Measurements from ENCODE around the gene TARS2.

The TARS2 gene

DNA sequence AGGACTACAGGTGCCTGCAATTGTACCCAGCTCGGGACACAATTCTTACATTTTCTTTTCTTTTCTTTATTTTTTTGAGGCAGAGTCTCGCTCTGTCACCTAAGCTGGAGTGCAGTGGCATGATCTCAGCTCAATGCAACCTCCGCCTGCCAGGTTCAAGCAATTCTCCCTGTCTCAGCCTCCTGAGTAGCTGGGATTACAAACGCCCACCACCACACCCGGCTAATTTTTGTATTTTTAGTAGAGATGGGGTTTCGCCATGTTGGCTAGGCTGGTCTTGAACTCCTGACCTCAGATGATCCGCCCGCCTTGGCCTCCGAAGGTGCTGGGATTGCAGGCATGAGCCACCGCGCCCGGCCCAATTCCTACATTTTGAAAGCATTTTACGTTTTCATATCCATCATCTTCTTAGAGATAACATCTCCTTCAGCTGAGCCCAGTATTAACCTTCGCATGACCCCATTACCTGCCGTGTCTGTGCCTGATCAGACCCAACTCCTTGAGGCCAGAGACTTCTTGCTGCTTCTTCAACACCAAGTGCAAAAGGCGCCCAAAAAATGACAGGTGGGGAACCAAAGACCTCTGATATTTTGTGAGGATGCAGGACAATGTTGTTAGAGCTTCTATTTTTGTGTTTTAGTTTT, 59.2 kb downstream of the TARS2 start:
- TF ChIP-seq, protein P1, sequence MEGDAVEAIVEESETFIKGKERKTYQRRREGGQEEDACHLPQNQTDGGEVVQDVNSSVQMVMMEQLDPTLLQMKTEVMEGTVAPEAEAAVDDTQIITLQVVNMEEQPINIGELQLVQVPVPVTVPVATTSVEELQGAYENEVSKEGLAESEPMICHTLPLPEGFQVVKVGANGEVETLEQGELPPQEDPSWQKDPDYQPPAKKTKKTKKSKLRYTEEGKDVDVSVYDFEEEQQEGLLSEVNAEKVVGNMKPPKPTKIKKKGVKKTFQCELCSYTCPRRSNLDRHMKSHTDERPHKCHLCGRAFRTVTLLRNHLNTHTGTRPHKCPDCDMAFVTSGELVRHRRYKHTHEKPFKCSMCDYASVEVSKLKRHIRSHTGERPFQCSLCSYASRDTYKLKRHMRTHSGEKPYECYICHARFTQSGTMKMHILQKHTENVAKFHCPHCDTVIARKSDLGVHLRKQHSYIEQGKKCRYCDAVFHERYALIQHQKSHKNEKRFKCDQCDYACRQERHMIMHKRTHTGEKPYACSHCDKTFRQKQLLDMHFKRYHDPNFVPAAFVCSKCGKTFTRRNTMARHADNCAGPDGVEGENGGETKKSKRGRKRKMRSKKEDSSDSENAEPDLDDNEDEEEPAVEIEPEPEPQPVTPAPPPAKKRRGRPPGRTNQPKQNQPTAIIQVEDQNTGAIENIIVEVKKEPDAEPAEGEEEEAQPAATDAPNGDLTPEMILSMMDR (IDR thresholded peaks at IDR 0.05; ENCODE audit: insufficient read depth, low read depth, low read length, missing control alignments), result no peak
- H3K4me3 ChIP-seq (ENCODE audit: low read length), result no peak overlapping the region

DNA sequence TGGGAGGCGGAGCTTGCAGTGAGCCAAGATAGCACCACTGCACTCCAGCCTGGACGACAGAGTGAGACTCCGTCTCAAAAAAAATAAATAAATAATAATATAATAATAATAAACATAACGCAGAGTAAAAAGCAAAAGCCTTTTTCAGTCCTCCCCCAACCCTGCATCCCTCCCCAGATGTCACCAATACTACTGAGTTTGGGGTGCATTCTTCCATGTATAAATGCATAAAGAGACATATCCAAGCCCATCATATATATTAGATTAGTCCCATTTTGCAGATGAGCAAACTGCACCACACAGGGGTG, 61.1 kb downstream of the TARS2 start:
- TF ChIP-seq, protein P1 (IDR thresholded peaks at IDR 0.05; ENCODE audit: insufficient read depth, low read depth, low read length, missing control alignments), result no peak
- no peak for DNase-seq (ENCODE audit: low read depth)
- H3K4me3 ChIP-seq (ENCODE audit: low read length), result peak overlapping the region; percentile 52

More for the DNA sequence above, 59.2 kb downstream of the TARS2 start:
- no peak for DNase-seq (ENCODE audit: low read depth)

DNA sequence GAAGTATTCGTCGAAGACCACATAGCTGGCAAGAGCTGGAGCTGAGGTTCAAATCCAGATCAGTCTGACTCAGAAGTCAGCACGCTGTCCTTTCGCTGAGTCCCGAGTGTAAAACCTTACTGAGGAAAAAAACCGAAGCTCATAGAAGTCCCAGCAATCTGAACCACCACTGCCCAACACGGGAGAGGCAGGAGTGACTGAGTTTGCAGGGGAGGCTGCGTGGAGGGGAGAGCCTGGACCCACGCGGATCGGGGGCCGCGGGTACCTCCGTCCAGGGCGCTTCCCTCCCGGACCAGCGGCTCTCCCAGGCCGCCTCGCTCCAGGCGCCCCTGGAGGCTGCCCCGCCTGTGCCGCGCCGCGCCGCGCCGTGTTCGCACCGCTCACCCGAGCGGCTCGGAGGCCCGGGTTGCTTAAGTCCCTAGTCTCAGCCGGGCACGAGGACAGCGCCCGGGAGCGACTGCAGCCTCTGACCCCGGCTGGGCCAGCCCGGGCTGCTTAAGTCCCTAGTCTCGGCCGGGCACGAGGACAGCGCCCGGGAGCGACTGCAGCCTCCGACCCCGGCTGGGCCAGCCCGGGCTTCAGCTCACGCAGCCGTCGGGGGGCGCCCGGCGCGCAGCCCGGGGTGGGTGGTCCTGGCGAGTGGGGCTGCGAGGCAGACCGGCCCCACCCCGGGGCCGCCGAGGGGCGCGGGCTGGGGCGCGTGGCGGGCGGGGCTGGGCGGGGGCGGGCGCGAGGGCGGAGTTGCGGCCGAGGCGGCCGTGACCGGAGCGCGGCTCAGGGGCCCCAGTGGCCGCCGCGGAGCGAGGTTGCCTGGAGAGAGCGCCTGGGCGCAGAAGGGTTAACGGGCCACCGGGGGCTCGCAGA, 61.6 kb downstream of the TARS2 start, which contains the start of gene ADAMTSL4:
Gene ADAMTSL4 (plus strand): TSS at position 777 of the 864 bp plus-strand sequence. CDS start 2,881 bp downstream, outside the sequence.
- TF ChIP-seq, protein P1 (IDR thresholded peaks at IDR 0.05; ENCODE audit: insufficient read depth, low read depth, low read length, missing control alignments), result no peak
- DNase-seq (ENCODE audit: low read depth), result peak; percentile 62
- H3K4me3 ChIP-seq (ENCODE audit: low read length), result peak within 1 kb of the TSS; percentile 52

DNA sequence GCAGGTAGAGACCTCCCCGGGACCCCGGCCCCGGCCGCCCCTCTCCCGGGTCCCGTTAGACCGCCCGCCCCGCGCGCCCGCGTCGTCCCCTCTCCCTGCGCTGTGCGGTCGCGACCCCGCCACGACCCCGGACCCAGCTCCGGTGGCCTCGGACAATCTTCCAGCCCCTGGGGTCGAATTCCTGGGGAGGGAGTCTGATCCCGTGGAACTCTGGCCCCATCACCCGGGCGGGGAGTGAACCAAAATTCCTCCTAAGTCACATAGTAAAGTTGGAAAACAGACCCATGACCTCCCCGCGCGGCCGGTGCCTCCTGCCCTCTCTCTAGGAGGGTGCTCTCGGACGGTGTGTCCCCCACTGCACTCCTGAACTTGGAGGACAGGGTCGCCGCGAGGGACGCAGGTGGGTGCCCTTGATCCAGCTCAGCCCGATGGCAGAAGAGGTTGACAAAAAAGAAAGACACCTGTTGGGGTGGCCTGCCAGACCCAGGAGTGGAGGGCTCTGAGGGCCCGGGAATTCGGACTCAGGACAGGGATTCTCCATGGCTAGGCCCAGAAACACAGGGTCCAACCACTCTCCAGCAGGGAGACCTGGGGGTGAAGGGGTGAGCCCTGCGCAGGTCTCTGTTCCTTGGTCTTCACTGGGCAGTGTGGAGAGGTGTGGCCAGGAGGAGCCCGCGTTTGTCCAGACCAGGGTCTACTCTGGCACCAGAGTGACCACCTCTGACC, 62.4 kb downstream of the TARS2 start:
- H3K4me3 ChIP-seq (ENCODE audit: low read length), result peak overlapping the region; percentile 52
- TF ChIP-seq, protein P1 (IDR thresholded peaks at IDR 0.05; ENCODE audit: insufficient read depth, low read depth, low read length, missing control alignments), result peak; percentile 32
- no peak for DNase-seq (ENCODE audit: low read depth)

DNA sequence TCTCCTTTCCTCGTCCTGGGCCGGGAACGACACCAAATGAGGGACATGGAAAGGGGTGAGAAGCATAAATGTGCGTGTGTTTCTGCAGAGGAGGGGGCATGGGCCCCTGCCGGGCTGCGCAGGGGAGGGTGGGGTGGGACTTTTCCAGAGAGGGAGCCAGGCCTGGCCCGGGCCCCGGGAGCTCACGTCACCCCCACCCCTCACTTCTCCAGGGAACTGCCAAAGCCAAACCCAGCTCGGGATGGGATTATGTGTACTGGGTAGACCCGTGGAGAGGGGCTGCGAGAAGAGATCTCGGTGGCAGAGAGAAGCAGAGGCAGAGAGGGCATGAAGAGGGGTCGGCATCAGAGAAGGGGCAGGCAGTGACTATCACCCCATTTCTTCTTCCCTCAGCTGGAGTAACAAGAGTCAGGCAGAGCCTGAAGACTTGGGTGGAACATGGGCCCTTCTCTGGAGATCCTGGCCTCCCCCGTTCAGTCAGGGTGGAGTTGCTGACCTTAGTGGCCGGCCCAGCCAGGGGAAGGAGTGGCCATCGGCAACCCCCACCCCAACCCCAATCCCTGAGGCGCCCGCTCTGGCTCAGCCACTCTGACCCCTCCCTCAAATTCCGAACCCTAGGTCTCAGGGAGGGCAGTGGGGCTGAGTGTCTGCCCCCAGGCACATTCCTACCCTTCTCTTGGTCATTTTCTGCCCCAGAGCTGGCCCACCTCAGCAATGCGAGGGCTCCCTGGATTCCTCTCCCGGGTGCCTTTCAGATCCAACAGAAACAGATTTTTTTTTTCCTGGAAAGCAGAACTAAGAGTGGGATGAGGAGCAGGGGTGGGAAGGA, 63.2 kb downstream of the TARS2 start:
- no peak for DNase-seq (ENCODE audit: low read depth)
- TF ChIP-seq, protein P1 (IDR thresholded peaks at IDR 0.05; ENCODE audit: insufficient read depth, low read depth, low read length, missing control alignments), result no peak
- H3K4me3 ChIP-seq (ENCODE audit: low read length), result peak overlapping the region; percentile 52

DNA sequence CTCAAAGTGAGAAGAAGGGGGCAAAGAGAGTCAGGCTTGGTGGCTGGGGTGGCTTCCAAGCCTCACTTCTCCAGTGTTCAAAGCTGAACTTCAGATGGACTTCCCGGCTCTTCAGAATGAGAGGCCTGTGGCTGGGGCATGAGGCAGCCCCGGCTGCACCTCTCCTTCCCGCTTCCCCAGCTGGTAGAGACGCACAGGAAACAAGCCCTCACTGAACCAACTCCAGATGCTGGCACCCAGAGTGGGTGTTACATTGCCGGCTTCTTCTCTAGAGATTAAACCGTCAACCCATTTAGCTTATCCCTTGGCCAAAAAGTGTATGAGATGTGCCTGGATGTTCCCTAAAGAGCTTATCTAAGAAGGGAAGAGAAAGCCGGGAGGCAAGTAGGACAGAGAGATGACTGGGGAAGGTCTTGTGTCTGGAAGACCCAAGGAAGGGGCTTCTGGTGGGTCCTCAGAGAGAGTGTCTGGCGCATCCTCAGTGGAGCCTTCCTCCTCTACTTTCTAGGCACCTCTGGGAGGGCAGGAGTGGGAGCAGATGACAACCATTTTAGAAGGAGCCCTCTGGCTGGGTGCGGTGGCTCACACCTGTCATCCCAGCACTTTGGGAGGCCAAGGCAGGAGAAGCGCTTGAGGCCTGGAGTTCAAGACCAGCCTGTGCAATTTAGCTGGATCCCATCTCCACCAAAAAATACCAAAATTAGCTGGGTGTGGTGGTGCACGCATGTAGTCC, 64.0 kb downstream of the TARS2 start:
- H3K4me3 ChIP-seq (ENCODE audit: low read length), result no peak overlapping the region
- TF ChIP-seq, protein P1 (IDR thresholded peaks at IDR 0.05; ENCODE audit: insufficient read depth, low read depth, low read length, missing control alignments), result no peak
- no peak for DNase-seq (ENCODE audit: low read depth)
